ENCODE data around the gene GPANK1. TPM values are rescaled to one million over a fixed set of nuclear protein-coding genes. Genes with fewer than 3 reads are reported as not detected.

Gene GPANK1
- total RNA-seq, 5 donors from 2014 or later (not counting 1 experiment from before 2014, with no cell fraction given), result 13.0 to 27.6 (median 23.3) TPM

Other genes starting within 250 kb of the GPANK1 start
- gene MICB, start 166.9 kb downstream of the GPANK1 start, total RNA-seq, result 10 to 100 TPM; 15.7 to 21.7 (median 16.1) TPM
- gene MCCD1, start 136.0 kb downstream of the GPANK1 start, total RNA-seq, result not detected
- gene DDX39B, start 123.0 kb downstream of the GPANK1 start, total RNA-seq, result 100 to 1,000 TPM; 507 to 669 (median 631) TPM
- 1 to 10 TPM; 3.1 to 5.7 (median 4.1) TPM for gene ATP6V1G2, start 118.4 kb downstream of the GPANK1 start, total RNA-seq
- gene NFKBIL1, start 117.4 kb downstream of the GPANK1 start, total RNA-seq, result 10 to 100 TPM in 3 of 5 donors, 1 to 10 TPM in 2; 6.9 to 17.1 (median 11.6) TPM
- gene LTA, start 92.7 kb downstream of the GPANK1 start, total RNA-seq, result 10 to 100 TPM; 12.5 to 23.9 (median 17.9) TPM
- gene TNF, start 89.4 kb downstream of the GPANK1 start, total RNA-seq, result 10 to 100 TPM; 13.8 to 28.0 (median 25.0) TPM
- 100 to 1,000 TPM; 398 to 926 (median 813) TPM for gene LTB, start 82.6 kb downstream of the GPANK1 start, total RNA-seq
- 10 to 100 TPM; 13.4 to 28.0 (median 20.4) TPM for gene LST1, start 78.7 kb downstream of the GPANK1 start, total RNA-seq
- 10 to 100 TPM; 13.6 to 38.0 (median 16.0) TPM for gene NCR3, start 72.0 kb downstream of the GPANK1 start, total RNA-seq
- gene AIF1, start 49.8 kb downstream of the GPANK1 start, total RNA-seq, result 10 to 100 TPM in 4 of 5 donors, 1 to 10 TPM in 1; 7.6 to 54.3 (median 18.1) TPM
- 100 to 1,000 TPM; 222 to 246 (median 230) TPM for gene PRRC2A, start 44.3 kb downstream of the GPANK1 start, total RNA-seq
- gene BAG6, start 12.3 kb downstream of the GPANK1 start, total RNA-seq, result 100 to 1,000 TPM; 257 to 317 (median 301) TPM
- 1 to 10 TPM; 1.4 to 3.6 (median 3.2) TPM for gene APOM, start 9.1 kb downstream of the GPANK1 start, total RNA-seq
- gene C6orf47, start 4.2 kb downstream of the GPANK1 start, total RNA-seq, result 10 to 100 TPM; 16.3 to 36.2 (median 33.4) TPM
- 100 to 1,000 TPM in 4 of 5 donors, 10 to 100 TPM in 1; 98.4 to 129 (median 126) TPM for gene CSNK2B, start 1.1 kb upstream of the GPANK1 start, total RNA-seq
- 10 to 100 TPM; 29.7 to 50.5 (median 40.9) TPM for gene LY6G5B, start 5.0 kb upstream of the GPANK1 start, total RNA-seq
- 1 to 10 TPM in 4 of 5 donors, under 1 TPM in 1; 0.75 to 8.8 (median 5.8) TPM for gene LY6G5C, start 16.1 kb upstream of the GPANK1 start, total RNA-seq
- 10 to 100 TPM; 58.2 to 74.4 (median 61.2) TPM for gene ABHD16A, start 38.3 kb upstream of the GPANK1 start, total RNA-seq
- not detected for gene LY6G6F, start 41.9 kb upstream of the GPANK1 start, total RNA-seq
- gene LY6G6D, start 50.4 kb upstream of the GPANK1 start, total RNA-seq, result not detected
- not detected for gene LY6G6C, start 56.7 kb upstream of the GPANK1 start, total RNA-seq
- 1 to 10 TPM in 1 of 5 donors, under 1 TPM in 4; 0.26 to 2.6 (median 0.30) TPM for gene MPIG6B, start 58.4 kb upstream of the GPANK1 start, total RNA-seq
- gene DDAH2, start 64.3 kb upstream of the GPANK1 start, total RNA-seq, result 10 to 100 TPM in 4 of 5 donors, 1 to 10 TPM in 1; 9.0 to 13.2 (median 11.5) TPM
- 100 to 1,000 TPM in 4 of 5 donors, 10 to 100 TPM in 1; 89.5 to 146 (median 112) TPM for gene CLIC1, start 71.5 kb upstream of the GPANK1 start, total RNA-seq
- 10 to 100 TPM; 13.7 to 22.4 (median 14.4) TPM for gene MSH5, start 75.0 kb upstream of the GPANK1 start, total RNA-seq
- 10 to 100 TPM in 1 of 5 donors, 1 to 10 TPM in 4; 3.1 to 10.7 (median 4.1) TPM for gene SAPCD1, start 97.7 kb upstream of the GPANK1 start, total RNA-seq
- gene VWA7, start 112.3 kb upstream of the GPANK1 start, total RNA-seq, result 1 to 10 TPM; 1.4 to 8.0 (median 2.1) TPM
- gene VARS1, start 130.8 kb upstream of the GPANK1 start, total RNA-seq, result 10 to 100 TPM; 44.4 to 71.0 (median 62.5) TPM
- gene LSM2, start 142.0 kb upstream of the GPANK1 start, total RNA-seq, result 10 to 100 TPM; 24.2 to 36.4 (median 30.6) TPM
- 1 to 10 TPM; 2.8 to 8.5 (median 8.1) TPM for gene HSPA1L, start 150.3 kb upstream of the GPANK1 start, total RNA-seq
- gene HSPA1A, start 150.5 kb upstream of the GPANK1 start, total RNA-seq, result 100 to 1,000 TPM in 1 of 5 donors, 10 to 100 TPM in 2, 1 to 10 TPM in 2; 8.8 to 117 (median 77.9) TPM
- 100 to 1,000 TPM in 1 of 5 donors, 10 to 100 TPM in 2, 1 to 10 TPM in 2; 6.3 to 105 (median 67.9) TPM for gene HSPA1B, start 162.7 kb upstream of the GPANK1 start, total RNA-seq
- gene NEU1, start 197.8 kb upstream of the GPANK1 start, total RNA-seq, result 10 to 100 TPM; 15.9 to 29.2 (median 19.9) TPM
- gene SLC44A4, start 214.0 kb upstream of the GPANK1 start, total RNA-seq, result under 1 TPM in 3 of 5 donors, not detected in 2; 0.13 to 0.96 (median 0.57) TPM
- gene EHMT2, start 232.7 kb upstream of the GPANK1 start, total RNA-seq, result 10 to 100 TPM; 49.1 to 83.8 (median 78.9) TPM
- gene ZBTB12, start 237.1 kb upstream of the GPANK1 start, total RNA-seq, result 1 to 10 TPM; 1.0 to 3.5 (median 3.1) TPM